ENCODE measurements around the gene DCTN3.

DNA sequence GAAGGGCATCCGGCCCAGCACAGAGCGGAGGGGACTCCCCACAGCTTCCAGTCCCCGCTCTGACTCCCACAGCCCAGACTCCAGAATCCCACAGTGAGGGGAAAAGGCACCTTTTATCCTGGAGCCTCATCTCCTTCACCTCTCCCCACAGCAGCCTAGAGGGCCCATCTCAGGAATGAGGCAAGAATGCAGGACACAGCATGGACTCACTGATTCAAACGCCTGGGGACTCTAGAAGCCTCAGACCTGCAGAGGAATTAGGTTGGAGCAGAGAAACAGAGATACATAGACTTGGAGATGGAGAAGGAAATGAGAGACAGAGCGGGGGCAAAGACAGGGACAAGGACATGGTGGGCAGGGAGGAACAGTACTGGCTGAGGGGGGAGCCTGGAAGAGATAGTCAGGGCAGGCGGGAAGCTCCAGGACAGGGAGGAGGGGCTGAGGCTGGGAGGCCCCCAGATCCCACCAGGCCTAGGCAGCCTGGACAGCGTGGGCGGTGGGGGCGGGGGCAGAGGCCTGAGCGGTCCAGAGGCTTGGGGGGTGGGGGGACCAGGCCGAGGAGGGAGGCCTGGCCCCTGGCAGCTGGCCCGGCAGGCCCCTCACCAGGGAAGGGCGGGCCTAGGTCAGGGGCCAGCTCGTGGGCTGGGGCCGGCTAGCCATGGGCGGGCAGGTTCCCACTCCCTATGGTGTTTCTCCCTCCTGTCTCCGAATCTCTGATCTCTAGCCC lies 46.5 kb downstream of the DCTN3 start:
- TF ChIP-seq, protein P1, sequence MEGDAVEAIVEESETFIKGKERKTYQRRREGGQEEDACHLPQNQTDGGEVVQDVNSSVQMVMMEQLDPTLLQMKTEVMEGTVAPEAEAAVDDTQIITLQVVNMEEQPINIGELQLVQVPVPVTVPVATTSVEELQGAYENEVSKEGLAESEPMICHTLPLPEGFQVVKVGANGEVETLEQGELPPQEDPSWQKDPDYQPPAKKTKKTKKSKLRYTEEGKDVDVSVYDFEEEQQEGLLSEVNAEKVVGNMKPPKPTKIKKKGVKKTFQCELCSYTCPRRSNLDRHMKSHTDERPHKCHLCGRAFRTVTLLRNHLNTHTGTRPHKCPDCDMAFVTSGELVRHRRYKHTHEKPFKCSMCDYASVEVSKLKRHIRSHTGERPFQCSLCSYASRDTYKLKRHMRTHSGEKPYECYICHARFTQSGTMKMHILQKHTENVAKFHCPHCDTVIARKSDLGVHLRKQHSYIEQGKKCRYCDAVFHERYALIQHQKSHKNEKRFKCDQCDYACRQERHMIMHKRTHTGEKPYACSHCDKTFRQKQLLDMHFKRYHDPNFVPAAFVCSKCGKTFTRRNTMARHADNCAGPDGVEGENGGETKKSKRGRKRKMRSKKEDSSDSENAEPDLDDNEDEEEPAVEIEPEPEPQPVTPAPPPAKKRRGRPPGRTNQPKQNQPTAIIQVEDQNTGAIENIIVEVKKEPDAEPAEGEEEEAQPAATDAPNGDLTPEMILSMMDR (IDR thresholded peaks at IDR 0.05): no peak
- TF ChIP-seq POLR2A (IDR thresholded peaks at IDR 0.05): no peak
